Measurements from ENCODE around the gene UNC50. TPM values are rescaled to one million over a fixed set of nuclear protein-coding genes. Genes with fewer than 3 reads are reported as not detected.

The UNC50 gene
- total and polyA plus RNA-seq, 2 donors (not counting 1 experiment from before 2014, with no cell fraction given): 64.1 to 71.4 TPM

DNA sequence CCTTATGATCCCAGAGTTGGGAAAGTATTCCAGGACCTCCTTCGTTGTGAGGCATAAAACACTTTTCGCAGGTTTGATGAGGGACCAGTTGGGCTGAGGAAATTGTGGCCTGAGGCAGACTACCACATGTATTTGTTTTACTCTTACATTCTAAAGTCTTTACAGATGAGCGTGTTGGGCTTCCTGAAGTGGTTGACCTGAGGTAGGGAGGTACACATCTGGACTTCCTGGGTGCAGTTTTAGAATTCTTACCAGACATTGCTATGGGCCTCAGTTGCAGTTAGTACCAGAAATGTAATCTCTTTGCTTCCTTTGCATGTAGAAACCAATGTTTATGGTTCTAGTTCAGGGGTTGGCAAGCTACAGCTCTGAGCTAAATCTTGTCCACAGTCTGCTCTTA lies 48.8 kb upstream of the UNC50 start:
- H3K4me1 ChIP-seq (ENCODE audit: control insufficient read depth, extremely low read depth, insufficient read depth, low read length): peaks cover 11% of the 10 kb centered on the region
- no peak overlapping the region for H2AFZ ChIP-seq (ENCODE audit: low read length)
- TF ChIP-seq EZH2 (IDR thresholded peaks at IDR 0.05; ENCODE audit: low read length, missing control alignments) (no peak), CTCF (conservative IDR thresholded peaks at IDR 0.05 in 1 of 2, IDR thresholded peaks at IDR 0.05 in 1 of 2; ENCODE audit: low read depth in 1 of 2, low read length in 2 of 2) (no peak)
- H3K9ac ChIP-seq (ENCODE audit: insufficient read depth, low read length): no peak overlapping the region
- no peak overlapping the region for H3K4me3 ChIP-seq (replicated peaks in 1 of 4; ENCODE audit: control extremely low read depth in 1 of 4, insufficient read depth in 1 of 4, low read depth in 3 of 4, low read length in 4 of 4)
- H4K20me1 ChIP-seq (ENCODE audit: control insufficient read depth, extremely low read depth, insufficient read depth, low read length): no peaks in the 10 kb centered on the region
- peak overlapping the region; percentile 34 for H3K27ac ChIP-seq (ENCODE audit: insufficient read depth, low read length)
- H3K36me3 ChIP-seq (ENCODE audit: control insufficient read depth, insufficient read depth, low read length): no peaks in the 10 kb centered on the region
- H3K79me2 ChIP-seq (ENCODE audit: control insufficient read depth, insufficient read depth, low read length): no peaks in the 10 kb centered on the region
- H3K4me2 ChIP-seq (ENCODE audit: extremely low read depth, insufficient read depth, low read length): peak overlapping the region; percentile 41
- no peaks in the 10 kb centered on the region for H3K9me3 ChIP-seq (ENCODE audit: control insufficient read depth, insufficient read depth, low read depth, low read length)
- H3K27me3 ChIP-seq (ENCODE audit: control insufficient read depth, insufficient read depth, low read length): no peaks in the 10 kb centered on the region
- DNase-seq (ENCODE audit: low read depth in 2 of 2): peak in 1 of 2 donors; percentile 25

- H3K4me3 ChIP-seq (replicated peaks in 1 of 4; ENCODE audit: control extremely low read depth in 1 of 4, insufficient read depth in 1 of 4, low read depth in 3 of 4, low read length in 4 of 4): peak overlapping the region in 2 of 4 experiments; percentile 2 to 17
- H3K79me2 ChIP-seq (ENCODE audit: control insufficient read depth, insufficient read depth, low read length): no peaks in the 10 kb centered on the region
- H3K9ac ChIP-seq (ENCODE audit: insufficient read depth, low read length): no peak overlapping the region
- H3K27me3 ChIP-seq (ENCODE audit: control insufficient read depth, insufficient read depth, low read length): no peaks in the 10 kb centered on the region
- H3K9me3 ChIP-seq (ENCODE audit: control insufficient read depth, insufficient read depth, low read depth, low read length): no peaks in the 10 kb centered on the region
- no peaks in the 10 kb centered on the region for H4K20me1 ChIP-seq (ENCODE audit: control insufficient read depth, extremely low read depth, insufficient read depth, low read length)
- no peak overlapping the region for H2AFZ ChIP-seq (ENCODE audit: low read length)
- H3K36me3 ChIP-seq (ENCODE audit: control insufficient read depth, insufficient read depth, low read length): no peaks in the 10 kb centered on the region
- peak overlapping the region; percentile 71 for H3K4me2 ChIP-seq (ENCODE audit: extremely low read depth, insufficient read depth, low read length)
- H3K4me1 ChIP-seq (ENCODE audit: control insufficient read depth, extremely low read depth, insufficient read depth, low read length): peaks cover 11% of the 10 kb centered on the region
- H3K27ac ChIP-seq (ENCODE audit: insufficient read depth, low read length): peak overlapping the region; percentile 62
- peak; percentile 94 to 95 for DNase-seq (ENCODE audit: low read depth in 2 of 2)
- TF ChIP-seq CTCF (conservative IDR thresholded peaks at IDR 0.05 in 1 of 2, IDR thresholded peaks at IDR 0.05 in 1 of 2; ENCODE audit: low read depth in 1 of 2, low read length in 2 of 2) (no peak), EZH2 (IDR thresholded peaks at IDR 0.05; ENCODE audit: low read length, missing control alignments) (no peak)
Observed at GRCh38 chr2:98560256-98560771, 48.1 kb upstream of the UNC50 start.

DNA sequence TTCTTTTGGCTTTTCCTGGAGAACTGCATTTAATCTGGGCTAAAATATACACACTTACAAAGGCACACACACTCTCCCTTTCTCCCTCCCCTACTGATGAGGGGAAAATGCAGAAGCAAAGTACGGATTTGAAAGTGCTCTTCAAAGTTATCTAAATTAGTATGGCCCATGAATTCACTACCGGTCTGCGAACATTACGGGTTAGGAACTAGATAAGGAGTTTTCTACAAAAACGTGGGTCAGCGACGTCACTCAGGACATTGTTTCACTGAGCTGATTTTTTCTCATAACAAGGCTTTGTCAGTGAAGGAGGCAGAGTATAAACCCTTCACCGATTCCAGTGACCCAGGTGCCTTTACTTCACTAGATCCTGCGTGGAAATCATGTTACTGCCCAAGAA lies 47.4 kb upstream of the UNC50 start:
- Histone ChIP-seq H3K9me3 (ENCODE audit: control insufficient read depth, insufficient read depth, low read depth, low read length) (no peaks in the 10 kb centered on the region), H3K36me3 (ENCODE audit: control insufficient read depth, insufficient read depth, low read length) (no peaks in the 10 kb centered on the region), H3K4me3 (replicated peaks in 1 of 4; ENCODE audit: control extremely low read depth in 1 of 4, insufficient read depth in 1 of 4, low read depth in 3 of 4, low read length in 4 of 4) (no peak overlapping the region), H3K27me3 (ENCODE audit: control insufficient read depth, insufficient read depth, low read length) (no peaks in the 10 kb centered on the region), H3K79me2 (ENCODE audit: control insufficient read depth, insufficient read depth, low read length) (no peaks in the 10 kb centered on the region), H3K27ac (ENCODE audit: insufficient read depth, low read length) (no peak overlapping the region), H3K4me2 (ENCODE audit: extremely low read depth, insufficient read depth, low read length) (no peak overlapping the region), H2AFZ (ENCODE audit: low read length) (no peak overlapping the region), H3K9ac (ENCODE audit: insufficient read depth, low read length) (no peak overlapping the region), H3K4me1 (ENCODE audit: control insufficient read depth, extremely low read depth, insufficient read depth, low read length) (peaks cover 11% of the 10 kb centered on the region), H4K20me1 (ENCODE audit: control insufficient read depth, extremely low read depth, insufficient read depth, low read length) (no peaks in the 10 kb centered on the region)
- no peak for TF ChIP-seq CTCF (conservative IDR thresholded peaks at IDR 0.05 in 1 of 2, IDR thresholded peaks at IDR 0.05 in 1 of 2; ENCODE audit: low read depth in 1 of 2, low read length in 2 of 2)
- TF ChIP-seq EZH2 (IDR thresholded peaks at IDR 0.05; ENCODE audit: low read length, missing control alignments): no peak
- DNase-seq (ENCODE audit: low read depth in 2 of 2): no peak
